HG03378 (cell line): ENCODE results near the gene SEMA5B.

ENCODE experiments used
- ATAC-seq: cut with Tn5 transposase; IDR thresholded peaks from one replicate; pipeline ENCODE4 v1.9.1; 2021; ENCODE audit warnings: mild to moderate bottlenecking, moderate library complexity; ENCODE audit not compliant: unreplicated experiment

Gene SEMA5B

GRCh38 chr3:122947196-122947595 lies 80.4 kb downstream of the SEMA5B start:
- no peak for ATAC-seq

- ATAC-seq: no peak
Observed at GRCh38 chr3:122946185-122946584, 81.4 kb downstream of the SEMA5B start.

GRCh38 chr3:122945230-122945629 lies 82.3 kb downstream of the SEMA5B start:
- no peak for ATAC-seq

- ATAC-seq: no peak
Observed at GRCh38 chr3:122944671-122945161, 82.8 kb downstream of the SEMA5B start.

- ATAC-seq: no peak
Observed at GRCh38 chr3:122943828-122944190, 83.8 kb downstream of the SEMA5B start.

- ATAC-seq: no peak
Observed at GRCh38 chr3:122942937-122943827, 84.4 kb downstream of the SEMA5B start.

GRCh38 chr3:122942239-122942638 lies 85.3 kb downstream of the SEMA5B start:
- no peak for ATAC-seq

GRCh38 chr3:122941228-122942206 lies 86.0 kb downstream of the SEMA5B start:
- no peak for ATAC-seq

- ATAC-seq: no peak
Observed at GRCh38 chr3:122940628-122941086, 86.9 kb downstream of the SEMA5B start.

GRCh38 chr3:122938783-122939425 lies 88.7 kb downstream of the SEMA5B start:
- no peak for ATAC-seq

- ATAC-seq: no peak
Observed at GRCh38 chr3:122937745-122938144, 89.8 kb downstream of the SEMA5B start.

- no peak for ATAC-seq
Observed at GRCh38 chr3:122936986-122937385, 90.6 kb downstream of the SEMA5B start.

GRCh38 chr3:122936335-122936734 lies 91.2 kb downstream of the SEMA5B start:
- ATAC-seq: no peak

GRCh38 chr3:122934251-122934650 lies 93.3 kb downstream of the SEMA5B start:
- no peak for ATAC-seq

GRCh38 chr3:122932251-122932967 lies 95.2 kb downstream of the SEMA5B start:
- ATAC-seq: no peak

GRCh38 chr3:122931636-122932035 lies 95.9 kb downstream of the SEMA5B start:
- ATAC-seq: no peak

GRCh38 chr3:122930063-122930997 lies 97.2 kb downstream of the SEMA5B start:
- no peak for ATAC-seq

- ATAC-seq: no peak
Observed at GRCh38 chr3:122929188-122930062, 98.1 kb downstream of the SEMA5B start.
